Gastrocnemius medialis (tissue), 4 donors: ENCODE data around the gene MVB12A. TPM values are rescaled to one million over a fixed set of nuclear protein-coding genes. Genes with fewer than 3 reads are reported as not detected.

ENCODE experiments used
- ATAC-seq, 2 donors: fragments of 150-250 bp; one replicate each; pipeline ENCODE4 v1.9.1; 2016
- DNase-seq, 2 donors: peaks; one replicate each; pipeline ENCODE4 v3.0.0-alpha.2; 2019
- H3K27ac ChIP-seq, 4 donors: fragments of 200-600 bp; sonication (generic); 1 replicate in 1 of 4; 2 replicates in 3 of 4; pipeline ENCODE4 v1.5.1; 2016 to 2018; ENCODE audit warnings: mild to moderate bottlenecking in 2 of 4, moderate library complexity in 1 of 4
- H3K27me3 ChIP-seq, 3 donors: fragments of 200-600 bp; sonication (generic) in 2 of 3; 1 replicate in 1 of 3; 2 replicates in 2 of 3; pipeline versions ENCODE4 v1.5.1 to v1.6.0; 2016 to 2019; ENCODE audit warnings: mild to moderate bottlenecking in 1 of 3, moderate library complexity in 1 of 3
- H3K36me3 ChIP-seq, 2 donors: fragments of 200-600 bp; sonication (generic) in 1 of 2; one replicate each; pipeline ENCODE4 v1.5.1; 2017 to 2018
- H3K4me1 ChIP-seq, 2 donors: fragments of 200-600 bp; sonication (generic) in 1 of 2; one replicate each; pipeline ENCODE4 v1.5.1; 2016 to 2017; ENCODE audit warnings: mild to moderate bottlenecking in 2 of 2
- H3K4me3 ChIP-seq, 4 donors: fragments of 200-600 bp; sonication (generic) in 3 of 4; 1 replicate in 1 of 4; 2 replicates in 3 of 4; pipeline ENCODE4 v1.5.1; 2016 to 2019; ENCODE audit warnings: mild to moderate bottlenecking in 2 of 4
- H3K9me3 ChIP-seq, 3 donors: fragments of 200-600 bp; sonication (generic) in 2 of 3; 1 replicate in 1 of 3; 2 replicates in 2 of 3; pipeline ENCODE4 v1.5.1; 2016 to 2019
- CTCF ChIP-seq, 5 experiments: fragments of 450-650 bp in 3 of 5; fragments of 200-600 bp in 2 of 5; sonication (generic) in 2 of 5; IDR thresholded peaks in 4 of 5; conservative IDR thresholded peaks in 1 of 5; 1 replicate in 4 of 5; 2 replicates in 1 of 5; pipeline ENCODE4 v1.5.1; 2016 to 2019; ENCODE audit warnings: antibody characterized with exemption in 5 of 5, mild to moderate bottlenecking in 3 of 5, moderate library complexity in 3 of 5
- POLR2A ChIP-seq, 2 donors: fragments of 450-650 bp; IDR thresholded peaks; one replicate each; pipeline ENCODE4 v1.6.1; 2017; ENCODE audit warnings: antibody characterized with exemption in 2 of 2, mild to moderate bottlenecking in 2 of 2, moderate library complexity in 2 of 2
- in situ Hi-C, 4 donors: fragments of 200-750 bp; cut with MboI; loops; one replicate each; pipeline versions ENCODE4 v1.15.0 to v1.8.0; 2017; ENCODE audit warnings: low sequenced_read_pairs in 4 of 4
- intact Hi-C: fragments of 100-400 bp; cut with DNase I; formaldehyde crosslinking; loops from one replicate; pipeline ENCODE4 v1.15.1; 2023; ENCODE audit warnings: low total_unique reads
- total RNA-seq, 4 donors: library from RNA; depleted of rRNA; stranded (reverse); fragments of >200 nt; gene quantifications; one replicate each; pipeline versions ENCODE4 v1.1.0 to v1.2.3, GENCODE V29; 2016

MVB12A gene
- total RNA-seq, 4 donors from 2014 or later: 35.8 to 62.7 (median 52.3) TPM

- Histone ChIP-seq H3K27me3 (peaks cover 31 to 59% (median 32%) of the 10 kb centered on the region in 3 donors), H3K9me3 (no peaks in the 10 kb centered on the region), H3K36me3 (no peaks in the 10 kb centered on the region), H3K27ac (no peak overlapping the region), H3K4me1 (peaks cover 7 to 10% of the 10 kb centered on the region in 2 donors), H3K4me3 (no peak overlapping the region)
- no peak for TF ChIP-seq CTCF (IDR thresholded peaks at IDR 0.05 in 4 of 5, conservative IDR thresholded peaks at IDR 0.05 in 1 of 5)
- no peak for TF ChIP-seq POLR2A (IDR thresholded peaks at IDR 0.05)
- DNase-seq (no peak), ATAC-seq (no peak)
- in situ Hi-C loops (loop anchor here in 1 of 4 donors (10.0 kb wide), 1 partner anchor 124 kb away; no protein-coding TSS in a partner anchor), intact Hi-C loops (no loop called here)
Measured at GRCh38 chr19:17450264-17451075, 30.6 kb downstream of the MVB12A start.

DNA sequence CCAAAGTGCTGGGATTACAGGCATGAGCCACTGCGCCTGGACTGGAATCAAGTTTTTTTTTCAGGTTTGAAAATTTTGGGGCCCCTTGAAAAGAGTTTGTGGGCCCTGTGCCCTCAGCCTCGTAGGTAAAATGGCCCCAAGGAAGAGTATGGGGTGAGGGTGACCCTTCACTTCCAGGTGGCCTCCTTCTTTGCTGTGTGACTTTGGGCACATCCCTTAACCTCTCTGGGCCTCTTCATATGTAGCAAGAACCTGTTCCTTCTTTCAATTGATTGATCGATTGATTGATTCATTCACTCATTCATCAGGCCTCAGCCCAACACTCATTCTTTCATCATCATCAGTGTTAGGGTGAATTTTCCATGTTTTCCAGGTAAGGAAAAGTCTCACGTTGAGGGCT lies 32.0 kb downstream of the MVB12A start:
- no peak overlapping the region for H3K4me3 ChIP-seq
- TF ChIP-seq CTCF (IDR thresholded peaks at IDR 0.05 in 4 of 5, conservative IDR thresholded peaks at IDR 0.05 in 1 of 5) (no peak), POLR2A (IDR thresholded peaks at IDR 0.05) (no peak)
- in situ Hi-C loops: loop anchor here in 1 of 4 donors (10.0 kb wide), 1 partner anchor 123 kb away; no protein-coding TSS in a partner anchor
- peaks cover 7 to 10% of the 10 kb centered on the region in 2 donors for H3K4me1 ChIP-seq
- DNase-seq: no peak
- H3K9me3 ChIP-seq: no peaks in the 10 kb centered on the region
- no peak overlapping the region for H3K27ac ChIP-seq
- intact Hi-C loops: no loop called here
- no peaks in the 10 kb centered on the region for H3K36me3 ChIP-seq
- peaks cover 42 to 73% (median 45%) of the 10 kb centered on the region in 3 donors for H3K27me3 ChIP-seq
- no peak for ATAC-seq

DNA sequence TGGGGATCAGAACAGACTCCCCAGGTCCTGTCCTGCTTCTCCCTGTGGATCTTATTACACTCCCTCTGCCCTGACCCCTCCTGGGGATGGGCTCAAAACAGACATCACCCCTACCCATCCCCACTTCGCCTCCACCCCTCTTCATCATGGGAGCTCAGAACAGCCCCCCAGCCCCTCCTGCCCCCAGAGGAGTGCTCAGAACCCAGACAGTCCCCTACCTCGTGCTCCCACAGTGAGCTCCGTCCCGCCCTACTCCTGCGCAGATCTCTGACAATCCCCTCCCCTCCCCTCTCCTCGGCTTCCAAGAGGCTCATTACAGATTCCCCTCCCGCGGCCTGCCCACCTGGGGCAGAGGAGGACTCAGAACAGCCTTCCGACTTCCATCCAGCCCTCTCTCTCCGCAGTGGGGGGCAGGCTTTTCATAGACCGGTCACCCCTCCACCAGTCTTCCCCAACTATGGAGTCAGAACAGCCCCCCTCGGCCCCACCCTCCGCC lies 34.8 kb downstream of the MVB12A start:
- Histone ChIP-seq H3K27me3 (peaks cover 51 to 71% (median 52%) of the 10 kb centered on the region in 3 donors), H3K4me3 (no peak overlapping the region), H3K27ac (no peak overlapping the region), H3K36me3 (no peaks in the 10 kb centered on the region), H3K4me1 (peaks cover 0 to 6% of the 10 kb centered on the region in 2 donors), H3K9me3 (no peaks in the 10 kb centered on the region)
- DNase-seq (no peak), ATAC-seq (no peak)
- intact Hi-C loops (no loop called here), in situ Hi-C loops (loop anchor here in 1 of 4 donors (10.0 kb wide), 1 partner anchor 120 kb away; no protein-coding TSS in a partner anchor)
- no peak for TF ChIP-seq CTCF (IDR thresholded peaks at IDR 0.05 in 4 of 5, conservative IDR thresholded peaks at IDR 0.05 in 1 of 5)
- TF ChIP-seq POLR2A (IDR thresholded peaks at IDR 0.05): no peak

- DNase-seq (no peak), ATAC-seq (no peak)
- H3K27ac ChIP-seq: no peak overlapping the region
- H3K9me3 ChIP-seq: no peaks in the 10 kb centered on the region
- intact Hi-C loops: no loop called here
- TF ChIP-seq CTCF (IDR thresholded peaks at IDR 0.05 in 4 of 5, conservative IDR thresholded peaks at IDR 0.05 in 1 of 5): no peak
- TF ChIP-seq POLR2A (IDR thresholded peaks at IDR 0.05): no peak
- H3K4me1 ChIP-seq: peaks cover 0 to 6% of the 10 kb centered on the region in 2 donors
- H3K36me3 ChIP-seq: no peaks in the 10 kb centered on the region
- H3K4me3 ChIP-seq: no peak overlapping the region
- in situ Hi-C loops: loop anchor here in 1 of 4 donors (10.0 kb wide), 1 partner anchor 119 kb away; no protein-coding TSS in a partner anchor
- H3K27me3 ChIP-seq: peaks cover 46 to 70% (median 54%) of the 10 kb centered on the region in 3 donors
Measured at GRCh38 chr19:17455308-17456123, 35.7 kb downstream of the MVB12A start.
